IgD-negative memory B cell (primary cell): ENCODE results near the gene PRKCB. TPM values are rescaled to one million over a fixed set of nuclear protein-coding genes. Genes with fewer than 3 reads are reported as not detected.
A peak's percentile ranks its signal among the peaks of the same experiment; 100 is the strongest.

Experiments
- H3K27ac Mint-ChIP-seq, 3 donors: one replicate each; pipeline ENCODE4 v1.8.0; 2020 to 2022; ENCODE audit warnings: mild to moderate bottlenecking in 3 of 3, mixed read lengths in 3 of 3, moderate library complexity in 1 of 3
- H3K27me3 Mint-ChIP-seq: one replicate; pipeline ENCODE4 v1.8.0; 2021; ENCODE audit warnings: mixed read lengths
- H3K36me3 Mint-ChIP-seq: one replicate; pipeline ENCODE4 v1.8.0; 2020; ENCODE audit warnings: mild to moderate bottlenecking, mixed read lengths
- H3K4me1 Mint-ChIP-seq, 3 donors: one replicate each; pipeline ENCODE4 v1.8.0; 2020 to 2022; ENCODE audit warnings: mixed read lengths in 3 of 3, mild to moderate bottlenecking in 1 of 3
- H3K4me3 Mint-ChIP-seq, 4 donors: one replicate each; pipeline ENCODE4 v1.8.0; 2020 to 2022; ENCODE audit warnings: mild to moderate bottlenecking in 4 of 4, mixed read lengths in 4 of 4, moderate library complexity in 3 of 4
- H3K9me3 Mint-ChIP-seq, 3 donors: one replicate each; pipeline ENCODE4 v1.8.0; 2020 to 2021; ENCODE audit warnings: mixed read lengths in 3 of 3, mild to moderate bottlenecking in 1 of 3
- polyA plus RNA-seq: library from polyadenylated mRNA; unstranded; fragments of 300-500 nt; fragmentation: Illumina TruSeq; gene quantifications from one replicate; pipeline ENCODE4 v1.2.3, GENCODE V29; 2021

The PRKCB gene
- polyA plus RNA-seq, 1 donor from 2014 or later: 181 TPM

DNA sequence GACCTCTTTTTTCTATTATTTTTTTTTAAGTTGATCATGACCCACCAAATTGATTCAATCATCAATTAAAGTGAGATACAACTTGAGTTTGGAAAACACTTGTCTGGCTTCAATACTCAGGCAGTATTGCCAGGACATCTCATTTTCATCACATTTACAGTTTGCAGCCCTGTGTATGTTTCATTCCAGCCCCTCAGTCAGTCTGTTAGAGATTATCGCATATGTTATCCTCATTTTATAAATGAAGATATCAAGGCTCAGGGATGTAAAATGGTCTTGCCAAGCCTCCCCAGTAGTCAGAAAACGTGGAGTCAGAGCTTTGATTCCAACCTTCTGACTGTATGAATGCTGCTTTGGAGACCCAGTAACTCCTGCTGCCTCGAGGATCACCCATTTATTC, 333.1 kb downstream of the PRKCB start:
- H3K36me3 Mint-ChIP-seq: peaks cover 3% of the 10 kb centered on the region
- no peak overlapping the region for H3K4me3 Mint-ChIP-seq
- no peaks in the 10 kb centered on the region for H3K27me3 Mint-ChIP-seq
- H3K4me1 Mint-ChIP-seq: peaks cover 0 to 8% (median 6%) of the 10 kb centered on the region in 3 donors
- H3K9me3 Mint-ChIP-seq: no peaks in the 10 kb centered on the region
- H3K27ac Mint-ChIP-seq: peak overlapping the region in 1 of 3 donors; percentile 73

DNA sequence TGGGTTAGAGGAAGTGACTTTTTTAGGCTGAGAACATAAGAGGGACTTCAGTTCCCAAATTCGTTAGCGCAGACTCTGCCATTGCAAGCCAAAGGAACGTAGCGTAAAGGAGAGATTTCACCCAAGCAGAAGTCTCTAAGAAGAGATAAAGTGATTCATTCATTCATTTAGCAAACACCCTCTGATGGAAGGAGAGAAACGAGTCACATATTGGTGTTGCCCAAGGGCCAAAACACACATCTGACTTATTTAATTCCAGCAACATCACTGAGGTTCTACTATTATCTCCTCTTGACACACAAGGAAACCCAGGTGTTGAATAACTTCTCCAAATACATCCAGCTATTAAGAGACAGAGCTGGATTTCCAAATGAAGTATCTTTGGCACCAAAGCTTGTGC, 334.6 kb downstream of the PRKCB start:
- Mint-ChIP-seq H3K36me3 (peaks cover 3% of the 10 kb centered on the region), H3K4me3 (no peak overlapping the region), H3K9me3 (no peaks in the 10 kb centered on the region), H3K4me1 (peaks cover 0 to 4% (median 2%) of the 10 kb centered on the region in 3 donors), H3K27ac (peak overlapping the region in 2 of 3 donors; percentile 42 to 84), H3K27me3 (no peaks in the 10 kb centered on the region)

DNA sequence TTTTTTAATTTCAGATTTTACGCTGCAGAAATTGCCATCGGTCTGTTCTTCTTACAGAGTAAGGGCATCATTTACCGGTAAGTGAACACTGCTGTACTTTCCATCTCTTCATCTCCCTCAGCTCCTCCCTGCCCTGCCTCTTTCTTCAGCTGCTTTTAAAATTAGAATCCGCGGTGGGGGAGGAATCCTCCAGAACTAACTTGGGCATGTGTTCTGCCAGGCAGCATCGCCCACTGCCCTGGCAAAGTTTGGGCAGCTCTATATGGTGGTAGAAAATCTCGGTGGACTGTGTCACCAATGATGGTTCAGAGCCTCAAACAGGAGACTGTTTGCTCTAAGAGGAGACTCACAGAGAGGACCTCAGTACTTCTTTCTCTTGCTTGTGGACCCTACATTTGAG, 338.7 kb downstream of the PRKCB start:
- no peaks in the 10 kb centered on the region for H3K27me3 Mint-ChIP-seq
- H3K4me1 Mint-ChIP-seq: no peaks in the 10 kb centered on the region
- no peak overlapping the region for H3K4me3 Mint-ChIP-seq
- peak overlapping the region in 1 of 3 donors; percentile 73 for H3K27ac Mint-ChIP-seq
- H3K9me3 Mint-ChIP-seq: no peaks in the 10 kb centered on the region
- H3K36me3 Mint-ChIP-seq: peaks cover 9% of the 10 kb centered on the region

DNA sequence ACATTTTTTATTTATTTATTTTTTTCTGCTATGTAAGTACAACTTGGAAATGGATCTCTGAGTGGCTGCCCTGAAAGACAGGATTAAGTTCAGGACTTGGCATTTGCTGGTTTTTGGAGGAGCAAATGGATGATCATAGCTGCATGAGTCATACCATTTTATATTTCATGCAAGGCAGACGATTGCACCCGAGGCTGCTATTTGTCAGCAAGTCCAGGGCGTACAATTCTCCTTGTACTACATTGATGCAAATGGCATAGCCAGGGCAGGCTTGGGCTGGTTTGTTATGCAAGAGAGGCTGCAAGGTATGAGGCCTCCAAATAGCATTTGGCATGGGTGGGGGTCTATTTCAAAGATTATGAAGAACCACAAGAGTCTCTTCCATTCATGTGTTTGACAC, 339.2 kb downstream of the PRKCB start:
- Mint-ChIP-seq H3K27me3 (no peaks in the 10 kb centered on the region), H3K4me1 (no peaks in the 10 kb centered on the region), H3K9me3 (no peaks in the 10 kb centered on the region), H3K4me3 (no peak overlapping the region), H3K27ac (no peak overlapping the region), H3K36me3 (peaks cover 9% of the 10 kb centered on the region)

DNA sequence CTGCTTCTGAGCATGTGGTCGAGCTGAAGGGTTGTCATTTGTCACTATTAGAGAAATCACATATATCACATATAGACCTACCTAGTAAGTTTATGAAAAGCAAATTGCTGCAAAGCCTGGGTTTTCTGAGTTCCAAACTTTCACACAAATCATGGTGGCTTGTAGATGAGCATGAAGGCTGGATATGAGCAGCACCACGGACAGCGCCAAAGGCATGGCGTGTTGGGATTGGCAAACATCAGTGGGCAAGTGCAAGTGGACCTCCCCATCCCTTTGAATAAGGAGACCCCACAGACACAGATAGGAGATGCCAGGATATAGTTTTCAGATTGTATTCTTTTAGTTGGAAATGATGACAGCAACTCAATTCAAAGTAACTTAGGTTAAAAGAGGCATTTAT, 342.7 kb downstream of the PRKCB start:
- H3K9me3 Mint-ChIP-seq: no peaks in the 10 kb centered on the region
- peaks cover 13% of the 10 kb centered on the region for H3K36me3 Mint-ChIP-seq
- H3K4me1 Mint-ChIP-seq: no peaks in the 10 kb centered on the region
- no peaks in the 10 kb centered on the region for H3K27me3 Mint-ChIP-seq
- H3K27ac Mint-ChIP-seq: peak overlapping the region in 1 of 3 donors; percentile 33
- no peak overlapping the region for H3K4me3 Mint-ChIP-seq

DNA sequence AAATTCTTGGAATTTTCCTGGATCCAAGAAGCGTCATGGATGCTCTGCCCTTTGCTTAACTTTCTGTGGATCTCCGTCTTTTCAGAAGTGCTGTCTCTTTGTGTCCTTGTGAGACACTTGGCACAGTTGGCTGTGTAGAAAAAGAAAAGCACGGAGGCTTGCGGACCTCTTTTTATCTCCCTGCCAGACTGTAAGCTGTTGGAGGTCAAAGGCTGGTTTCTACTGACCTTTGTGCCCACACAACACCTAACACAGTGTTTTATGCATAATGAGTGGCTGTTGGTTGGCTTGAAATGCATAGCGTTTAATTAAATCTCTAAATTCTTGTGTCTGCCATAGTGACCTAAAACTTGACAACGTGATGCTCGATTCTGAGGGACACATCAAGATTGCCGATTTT, 344.7 kb downstream of the PRKCB start:
- H3K27me3 Mint-ChIP-seq: no peaks in the 10 kb centered on the region
- H3K36me3 Mint-ChIP-seq: peaks cover 13% of the 10 kb centered on the region
- H3K4me1 Mint-ChIP-seq: no peaks in the 10 kb centered on the region
- H3K27ac Mint-ChIP-seq: no peak overlapping the region
- no peaks in the 10 kb centered on the region for H3K9me3 Mint-ChIP-seq
- H3K4me3 Mint-ChIP-seq: no peak overlapping the region

DNA sequence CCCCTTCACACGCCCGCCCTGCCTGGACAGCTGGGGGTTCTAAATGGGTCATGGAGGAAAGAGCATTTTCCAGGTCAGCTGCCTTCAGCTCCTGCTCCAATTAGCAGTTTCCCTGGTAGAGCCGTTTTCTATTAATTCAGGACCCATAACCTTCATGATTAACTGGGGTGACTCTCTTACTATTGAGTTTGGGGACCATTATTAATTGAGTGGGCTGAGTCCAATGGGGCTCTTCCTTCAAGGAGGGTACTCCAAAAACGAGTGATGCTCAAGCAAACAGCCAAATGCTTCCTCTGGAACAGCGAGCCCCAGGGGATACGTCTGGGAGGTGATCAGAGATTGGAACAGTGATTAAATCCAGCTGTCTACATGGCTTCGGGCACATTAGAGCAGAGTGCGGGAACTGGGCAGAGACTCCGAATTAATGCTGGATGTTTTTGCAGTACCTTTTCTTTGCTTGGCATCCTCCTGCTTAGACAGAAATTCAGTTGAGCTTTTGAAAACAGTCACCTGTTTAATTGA, 352.3 kb downstream of the PRKCB start:
- peak overlapping the region in 1 of 3 donors; percentile 43 for H3K27ac Mint-ChIP-seq
- H3K4me3 Mint-ChIP-seq: no peak overlapping the region
- H3K4me1 Mint-ChIP-seq: peaks cover 0 to 4% (median 0%) of the 10 kb centered on the region in 3 donors
- H3K9me3 Mint-ChIP-seq: no peaks in the 10 kb centered on the region
- peaks cover 8% of the 10 kb centered on the region for H3K36me3 Mint-ChIP-seq
- H3K27me3 Mint-ChIP-seq: no peaks in the 10 kb centered on the region

DNA sequence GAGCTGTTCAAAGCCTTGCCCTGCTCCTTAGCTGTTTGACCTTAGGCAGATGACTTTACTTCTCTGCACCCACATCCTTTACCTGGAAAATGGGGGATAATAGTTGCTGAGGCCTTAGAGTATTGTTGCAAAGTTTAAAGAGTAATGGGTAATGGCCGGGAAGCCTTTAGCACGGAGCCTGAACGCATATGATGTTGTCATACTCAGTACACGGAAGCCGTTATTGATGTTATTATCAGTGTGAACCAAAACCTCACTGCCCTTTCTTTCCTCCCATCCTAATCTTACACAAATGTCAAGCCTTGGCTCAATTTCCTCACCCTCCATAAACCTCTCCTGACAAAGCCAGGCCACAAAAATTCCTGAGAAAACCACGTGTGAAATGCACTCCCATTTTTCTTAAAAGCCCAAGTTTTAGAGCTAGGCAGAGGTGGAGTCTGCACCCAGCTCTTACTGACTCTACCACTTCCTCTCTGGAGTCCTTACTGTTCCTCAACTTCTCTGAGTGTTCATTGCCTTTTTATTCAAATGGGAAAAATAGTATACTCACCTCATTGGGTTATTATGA, 353.1 kb downstream of the PRKCB start:
- Mint-ChIP-seq H3K4me1 (peaks cover 0 to 4% (median 0%) of the 10 kb centered on the region in 3 donors), H3K27me3 (no peaks in the 10 kb centered on the region), H3K27ac (peak overlapping the region in 1 of 3 donors; percentile 91), H3K4me3 (peak overlapping the region in 1 of 4 donors; percentile 17), H3K9me3 (no peaks in the 10 kb centered on the region), H3K36me3 (peaks cover 12% of the 10 kb centered on the region)

DNA sequence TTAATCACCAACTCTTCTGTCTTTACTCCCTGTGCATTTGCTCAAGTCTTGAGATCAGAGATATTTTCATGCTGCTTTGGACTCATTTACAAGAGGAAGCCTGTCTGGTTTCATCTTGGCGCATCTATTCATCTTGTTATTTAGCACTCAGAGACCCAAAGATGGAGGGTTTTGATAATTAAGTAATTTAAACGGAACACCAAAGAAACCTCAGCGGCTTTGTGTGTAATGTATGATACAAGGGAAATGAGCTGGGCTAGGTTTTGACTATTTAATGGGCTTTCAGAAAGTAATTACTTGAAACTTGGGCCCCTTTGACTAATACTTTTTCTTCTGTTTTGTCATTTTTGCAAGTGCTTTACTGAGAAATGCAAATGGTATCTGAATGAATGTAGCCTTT, 354.2 kb downstream of the PRKCB start:
- H3K9me3 Mint-ChIP-seq: no peaks in the 10 kb centered on the region
- peak overlapping the region in 2 of 3 donors; percentile 2 to 23 for H3K27ac Mint-ChIP-seq
- H3K27me3 Mint-ChIP-seq: no peaks in the 10 kb centered on the region
- no peak overlapping the region for H3K4me3 Mint-ChIP-seq
- H3K4me1 Mint-ChIP-seq: peaks cover 0 to 4% (median 0%) of the 10 kb centered on the region in 3 donors
- H3K36me3 Mint-ChIP-seq: peaks cover 13% of the 10 kb centered on the region

DNA sequence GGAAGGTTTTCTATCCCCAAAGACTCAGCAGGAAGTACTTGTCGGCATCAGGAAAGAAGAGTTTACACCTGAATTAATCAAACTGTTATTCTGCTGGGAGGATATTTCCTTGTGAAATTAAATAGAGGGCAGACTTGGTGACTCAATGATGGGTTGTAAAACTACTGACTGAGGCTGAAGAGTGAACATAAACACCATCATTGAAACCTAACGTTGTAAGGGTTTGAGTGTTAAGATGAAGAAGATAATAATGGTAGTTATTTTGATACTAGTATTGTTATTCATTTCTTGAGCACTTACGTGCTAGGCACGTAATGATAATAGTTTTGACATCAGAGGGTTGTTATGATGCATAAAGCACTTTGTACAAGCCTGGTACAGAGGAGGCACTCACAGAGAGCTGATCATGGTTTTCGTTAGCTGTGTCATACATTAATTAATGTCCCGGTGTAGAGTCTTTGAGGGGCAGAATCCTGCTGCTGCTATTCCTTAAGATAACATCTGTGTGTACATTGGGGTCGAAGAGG, 356.2 kb downstream of the PRKCB start:
- peak overlapping the region in 1 of 4 donors; percentile 35 for H3K4me3 Mint-ChIP-seq
- no peaks in the 10 kb centered on the region for H3K27me3 Mint-ChIP-seq
- H3K4me1 Mint-ChIP-seq: peaks cover 0 to 8% (median 5%) of the 10 kb centered on the region in 3 donors
- H3K9me3 Mint-ChIP-seq: no peaks in the 10 kb centered on the region
- peaks cover 18% of the 10 kb centered on the region for H3K36me3 Mint-ChIP-seq
- peak overlapping the region; percentile 36 to 82 (median 67) for H3K27ac Mint-ChIP-seq

DNA sequence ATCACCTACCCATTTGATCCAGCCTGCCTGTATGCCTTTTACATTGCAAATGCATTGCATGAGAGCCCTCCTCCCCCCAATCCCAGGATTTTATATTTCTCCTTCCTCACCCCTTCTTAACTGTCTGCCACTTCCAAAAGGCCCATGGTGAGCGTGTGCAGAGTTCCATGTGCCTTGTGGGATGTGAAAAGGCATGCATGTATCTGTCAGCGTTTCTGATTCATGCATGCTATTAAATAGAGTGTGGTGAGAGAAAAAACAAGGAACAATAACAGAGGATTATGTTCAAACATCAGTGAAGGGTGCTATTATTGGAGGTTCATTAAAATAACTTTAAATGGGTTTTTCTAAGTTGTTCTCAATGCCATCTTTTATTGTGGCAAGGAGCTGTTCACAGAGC, 359.4 kb downstream of the PRKCB start:
- Mint-ChIP-seq H3K4me3 (no peak overlapping the region), H3K27me3 (no peaks in the 10 kb centered on the region), H3K36me3 (peaks cover 21% of the 10 kb centered on the region), H3K4me1 (peaks cover 0 to 8% (median 5%) of the 10 kb centered on the region in 3 donors), H3K9me3 (no peaks in the 10 kb centered on the region), H3K27ac (peak overlapping the region in 1 of 3 donors; percentile 1)

DNA sequence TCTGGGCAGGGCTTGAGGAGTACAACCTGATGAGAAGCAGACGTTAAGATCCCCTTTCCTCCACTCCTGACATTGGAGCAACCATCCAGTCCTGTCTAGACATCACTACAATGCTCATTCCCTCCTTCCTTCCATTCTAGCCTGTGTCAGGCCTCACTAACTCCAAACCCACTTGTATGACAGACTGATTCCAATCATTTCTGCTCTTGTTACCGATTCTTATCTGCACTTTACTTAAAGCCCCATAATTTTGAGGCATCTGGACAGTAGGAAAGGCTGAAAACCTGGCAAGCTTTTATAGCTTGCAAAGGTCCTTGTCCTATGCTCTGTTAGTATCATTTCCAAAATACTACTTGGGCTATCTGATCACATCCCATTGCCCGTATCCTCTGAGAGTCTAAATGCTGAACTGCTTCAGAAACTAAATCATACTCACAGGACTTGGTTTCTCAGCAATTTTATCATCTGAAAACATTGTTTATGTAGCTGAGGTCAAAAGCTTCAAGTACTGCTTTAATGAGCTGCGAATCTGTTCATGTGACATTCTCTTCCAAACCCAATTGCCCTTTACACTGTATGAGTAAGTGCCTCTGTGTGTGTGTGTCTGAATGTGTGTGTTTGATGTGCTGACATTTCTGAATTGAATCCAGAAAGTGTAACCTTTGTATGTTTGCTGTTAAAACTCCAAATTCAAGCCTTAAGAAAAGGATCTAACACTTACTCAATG, 363.2 kb downstream of the PRKCB start:
- no peaks in the 10 kb centered on the region for H3K9me3 Mint-ChIP-seq
- H3K27ac Mint-ChIP-seq: peak overlapping the region in 2 of 3 donors; percentile 17 to 23
- H3K4me1 Mint-ChIP-seq: peaks cover 5 to 15% (median 6%) of the 10 kb centered on the region in 3 donors
- H3K36me3 Mint-ChIP-seq: peaks cover 24% of the 10 kb centered on the region
- H3K4me3 Mint-ChIP-seq: peak overlapping the region in 1 of 4 donors; percentile 38
- H3K27me3 Mint-ChIP-seq: no peaks in the 10 kb centered on the region

DNA sequence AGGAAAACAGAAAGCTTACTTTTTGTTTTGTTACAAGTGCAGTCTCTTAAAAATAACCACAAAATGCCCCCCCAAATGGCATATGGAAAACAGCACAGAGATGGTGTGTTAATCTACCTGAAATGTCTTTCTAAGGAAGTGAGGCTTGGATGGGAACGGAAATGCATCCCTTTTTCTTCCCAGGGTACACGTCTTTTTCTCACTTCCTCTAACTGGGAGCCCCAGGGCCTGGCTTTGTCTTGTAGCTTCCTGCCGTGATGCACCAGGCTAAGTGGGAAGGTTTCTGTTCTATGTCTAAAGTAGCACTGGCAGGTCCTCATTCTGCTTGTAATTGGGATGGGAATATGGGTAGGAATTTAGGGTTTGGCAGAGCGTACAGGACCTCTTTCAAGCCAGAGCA, 367.9 kb downstream of the PRKCB start:
- H3K36me3 Mint-ChIP-seq: peaks cover 9% of the 10 kb centered on the region
- no peaks in the 10 kb centered on the region for H3K27me3 Mint-ChIP-seq
- H3K4me1 Mint-ChIP-seq: peaks cover 0 to 10% (median 6%) of the 10 kb centered on the region in 3 donors
- H3K9me3 Mint-ChIP-seq: no peaks in the 10 kb centered on the region
- peak overlapping the region in 1 of 3 donors; percentile 22 for H3K27ac Mint-ChIP-seq
- no peak overlapping the region for H3K4me3 Mint-ChIP-seq

DNA sequence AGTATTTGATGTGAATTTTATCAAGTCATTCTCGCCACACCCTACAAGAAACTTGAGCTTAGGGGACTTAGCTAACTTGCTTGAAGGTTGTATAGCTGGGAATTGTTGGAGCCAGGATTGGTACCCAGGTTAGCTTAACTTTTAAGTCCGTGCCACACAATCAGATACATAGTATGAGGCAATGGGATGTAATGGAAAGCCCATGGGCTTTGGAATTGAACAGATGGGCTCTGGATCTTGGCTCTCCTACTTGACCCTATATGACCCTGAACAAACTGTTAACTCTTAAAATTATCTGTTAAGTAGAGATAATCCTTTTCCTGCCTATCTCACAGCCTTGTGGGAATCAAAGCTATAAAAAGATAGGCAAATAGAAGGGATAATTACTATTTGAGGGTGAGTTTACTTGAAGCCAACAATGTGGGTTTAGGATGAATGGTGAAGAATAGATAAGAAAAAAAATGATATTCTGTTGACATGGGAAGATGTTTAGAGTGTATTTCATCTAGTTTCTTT, 368.4 kb downstream of the PRKCB start:
- peaks cover 0 to 10% (median 6%) of the 10 kb centered on the region in 3 donors for H3K4me1 Mint-ChIP-seq
- H3K4me3 Mint-ChIP-seq: no peak overlapping the region
- H3K36me3 Mint-ChIP-seq: peaks cover 9% of the 10 kb centered on the region
- no peaks in the 10 kb centered on the region for H3K9me3 Mint-ChIP-seq
- peak overlapping the region in 1 of 3 donors; percentile 63 for H3K27ac Mint-ChIP-seq
- H3K27me3 Mint-ChIP-seq: no peaks in the 10 kb centered on the region

DNA sequence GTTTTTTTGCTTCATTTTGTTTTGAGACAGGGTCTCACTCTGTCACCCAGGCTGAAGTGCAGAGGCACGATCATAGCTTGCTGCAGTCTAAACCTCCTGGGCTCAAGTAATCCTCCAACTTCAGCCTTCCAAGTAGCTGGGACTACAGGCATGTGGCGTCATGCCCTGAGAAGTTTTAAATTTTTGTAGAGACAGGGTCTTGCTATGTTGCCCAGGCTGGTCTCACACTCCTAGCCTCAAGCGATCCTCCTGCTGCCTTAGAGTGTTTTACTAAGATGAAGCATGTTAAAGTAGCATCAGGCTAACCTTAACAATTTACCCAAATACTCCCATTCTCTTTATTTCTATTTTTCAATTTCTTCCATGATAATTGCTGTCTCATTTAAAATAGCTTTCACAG, 371.1 kb downstream of the PRKCB start:
- Mint-ChIP-seq H3K36me3 (peaks cover 14% of the 10 kb centered on the region), H3K27me3 (no peaks in the 10 kb centered on the region), H3K4me3 (no peak overlapping the region), H3K4me1 (peaks cover 0 to 10% (median 7%) of the 10 kb centered on the region in 3 donors), H3K9me3 (no peaks in the 10 kb centered on the region), H3K27ac (peak overlapping the region in 1 of 3 donors; percentile 71)
